Heart right ventricle (tissue), 16 donors: ENCODE measurements around the gene MTHFSD. TPM values are rescaled to one million over a fixed set of nuclear protein-coding genes. Genes with fewer than 3 reads are reported as not detected.

Experiments
- ATAC-seq, 8 donors: fragments of 200-7000 bp; cut with Tn5 transposase; one replicate each; pipeline ENCODE4 v1.9.1; 2020; ENCODE audit warnings: mild to moderate bottlenecking in 8 of 8, moderate library complexity in 8 of 8, moderate number of reproducible peaks in 1 of 8
- DNase-seq, 2 donors: peaks; one replicate each; pipeline ENCODE4 v3.0.0-alpha.2; 2020
- H3K27ac ChIP-seq, 10 donors: fragments of 200-600 bp; sonication (generic) in 2 of 10; one replicate each; pipeline versions ENCODE4 v1.5.0 to v1.8.0; 2020 to 2022; ENCODE audit warnings: mild to moderate bottlenecking in 3 of 10
- H3K27me3 ChIP-seq, 7 donors: fragments of 200-600 bp; one replicate each; pipeline ENCODE4 v1.8.0; 2021 to 2022; ENCODE audit warnings: mild to moderate bottlenecking in 2 of 7
- H3K36me3 ChIP-seq, 9 donors: fragments of 200-600 bp; sonication (generic) in 1 of 9; one replicate each; pipeline versions ENCODE4 v1.5.0 to v1.8.0; 2020 to 2022; ENCODE audit warnings: mild to moderate bottlenecking in 2 of 9
- H3K4me1 ChIP-seq, 9 donors: fragments of 200-600 bp; sonication (generic) in 1 of 9; one replicate each; pipeline versions ENCODE4 v1.5.0 to v1.8.0; 2020 to 2022; ENCODE audit warnings: mild to moderate bottlenecking in 4 of 9
- H3K4me3 ChIP-seq, 10 donors: fragments of 200-600 bp; sonication (generic) in 2 of 10; one replicate each; pipeline versions ENCODE4 v1.5.0 to v1.8.0; 2020 to 2022; ENCODE audit warnings: mild to moderate bottlenecking in 7 of 10, moderate library complexity in 2 of 10
- H3K9me3 ChIP-seq, 11 donors: fragments of 200-600 bp in 10 of 11; sonication (generic) in 2 of 11; one replicate each; pipeline versions ENCODE4 v1.5.0 to v1.8.0; 2013 to 2022; ENCODE audit warnings: mild to moderate bottlenecking in 2 of 11, control low read depth in 1 of 11, moderate library complexity in 1 of 11
- CTCF ChIP-seq, 9 donors: fragments of 200-600 bp; sonication (generic) in 2 of 9; IDR thresholded peaks; one replicate each; pipeline versions ENCODE4 v1.5.0 to v1.8.0; 2021 to 2022; ENCODE audit warnings: antibody characterized with exemption in 9 of 9, mild to moderate bottlenecking in 5 of 9, moderate library complexity in 1 of 9
- WGBS, 2 donors: extraction: QIAGEN DNeasy Blood & Tissue Kit; methylation state at CpG; one replicate each; pipeline ENCODE4 v1.1.7; 2013; ENCODE audit warnings: inconsistent platforms in 1 of 2; 5-methylcytosine and 5-hydroxymethylcytosine counted together
- intact Hi-C, 10 donors: fragments of 100-400 bp; cut with DNase I; formaldehyde crosslinking; loops; one replicate each; pipeline versions ENCODE4 v1.11.1 to v1.14.2; 2022
- polyA plus RNA-seq, 2 donors: library from polyadenylated mRNA; stranded (reverse); fragments of 200-250 nt; gene quantifications; one replicate each; pipeline ENCODE4 v1.2.3, GENCODE V29; 2013
- total RNA-seq, 10 donors: library from RNA; stranded (reverse); fragmentation: NEBNext Ultra II Directional in 3 of 10; extraction: Animal tissue kit (Norgen Biotek cat#: 25700) in 3 of 10; gene quantifications; one replicate each; pipeline versions ENCODE4 v1.2.1 to v1.2.4, GENCODE V29; 2021 to 2023
- donor health status: Arrhythmogenic right ventricular cardiomyopathy.
- donor health status: ischemic (EF 13 %, LVEDD 7.1; RV severe dilation, severe dysfunction).
- donor health status: healthy with polysubstance abuse.
- donor health status: DM: no; HTN: yes; CAD: no.
- donor health status: DM: no; HTN: no; CAD: no.
- donor health status: ischemic (EF 25% LVEDD 6.9; RV normal size, moderate dysfunction).
- donor health status: ischemic (EF 25% LVEDD 5.7; RV mildly dilated, moderate dysfunction).
- donor health status: healthy.
- donor health status: DM: yes; HTN: yes; CAD: no.
- donor health status: Ischemic cardiomyopathy.
- donor health status: ischemic (EF 35%, LVEDD 5.7; RV mildly dilated, moderate dysfunction).
- donor health status: nonischemic (EF 11% LVEDD 7.7; RV severe dilation, severe dysfunction).
- donor health status: DM: yes; HTN: yes; CAD: no.
- donor health status: PGD.
- donor health status: ischemic (EF 29% LVEDD 5.4; RV normal size, mild dysfunction).
- donor health status: nonischemic (EF 23%, LVEDD 6.1; RV moderate dilation, normal function).

Gene MTHFSD
- total and polyA plus RNA-seq, 12 donors = 5.1 to 13.1 (median 11.3) TPM

GRCh38 chr16:86511317-86512161, 43.5 kb downstream of the MTHFSD start:
- 27 to 39% methylated on average over 44 of the region's 44 CpGs for WGBS, 2 donors
- peak overlapping the region in 7 of 10 donors; percentile 56 to 67 (median 61) for H3K4me3 ChIP-seq
- TF ChIP-seq CTCF (IDR thresholded peaks at IDR 0.05) = no peak
- no peaks in the 10 kb centered on the region for H3K9me3 ChIP-seq
- no peaks in the 10 kb centered on the region for H3K36me3 ChIP-seq
- intact Hi-C loops = loop anchor here in 2 of 10 donors (5.0 to 10.0 kb wide), 3 partner anchors 159 to 697 kb away; no protein-coding TSS in a partner anchor
- H3K27ac ChIP-seq = no peak overlapping the region
- DNase-seq (no peak), ATAC-seq (no peak)
- H3K4me1 ChIP-seq = peaks cover 10 to 56% (median 38%) of the 10 kb centered on the region in 9 donors
- H3K27me3 ChIP-seq = peaks cover 60 to 100% (median 98%) of the 10 kb centered on the region in 7 donors

- TF ChIP-seq CTCF (IDR thresholded peaks at IDR 0.05) = no peak
- peaks cover 10 to 53% (median 34%) of the 10 kb centered on the region in 9 donors for H3K4me1 ChIP-seq
- H3K4me3 ChIP-seq = peak within 1 kb of the TSS; percentile 43 to 67 (median 58)
- DNase-seq (peak in 1 of 2 donors; percentile 35), ATAC-seq (peak in 2 of 8 donors; percentile 4 to 12)
- 2 to 3% methylated on average over 56 to 89 of the region's 89 CpGs for WGBS, 2 donors
- peaks cover 67 to 100% (median 98%) of the 10 kb centered on the region in 7 donors for H3K27me3 ChIP-seq
- no peaks in the 10 kb centered on the region for H3K36me3 ChIP-seq
- intact Hi-C loops = loop anchor here in 2 of 10 donors (5.0 to 10.0 kb wide), 3 partner anchors 158 to 696 kb away; no protein-coding TSS in a partner anchor
- peak within 1 kb of the TSS in 9 of 10 donors; percentile 20 to 74 (median 60) for H3K27ac ChIP-seq
- H3K9me3 ChIP-seq = no peaks in the 10 kb centered on the region
Observed at GRCh38 chr16:86510465-86511261, 44.4 kb downstream of the MTHFSD start, which contains the start of gene FOXF1. TSS of gene FOXF1 (plus strand) at chr16:86510527. CDS start at chr16:86510570, 43 bp downstream.

GRCh38 chr16:86509759-86510464, 45.1 kb downstream of the MTHFSD start:
- Histone ChIP-seq H3K27me3 (peaks cover 71 to 100% (median 98%) of the 10 kb centered on the region in 7 donors), H3K36me3 (no peaks in the 10 kb centered on the region), H3K4me3 (peak overlapping the region; percentile 43 to 67 (median 58)), H3K4me1 (peaks cover 10 to 54% (median 36%) of the 10 kb centered on the region in 9 donors), H3K27ac (peak overlapping the region in 9 of 10 donors; percentile 4 to 74 (median 60)), H3K9me3 (no peaks in the 10 kb centered on the region)
- ATAC-seq = peak in 7 of 8 donors; percentile 36 to 66 (median 59)
- 1% methylated on average over 57 to 82 of the region's 84 CpGs for WGBS, 2 donors
- DNase-seq = peak; percentile 36 to 54
- intact Hi-C loops = loop anchor here in 2 of 10 donors (5.0 to 10.0 kb wide), 3 partner anchors 158 to 695 kb away; no protein-coding TSS in a partner anchor
- no peak for TF ChIP-seq CTCF (IDR thresholded peaks at IDR 0.05)
